ENCODE data around the gene TNNI3. TPM values are rescaled to one million over a fixed set of nuclear protein-coding genes. Genes with fewer than 3 reads are reported as not detected.

Gene TNNI3
- total and polyA plus RNA-seq, 9 of the 15 experiments (the other 6 are each of a cell fraction or from before 2014, with no cell fraction given): 4.7 to 158 (median 42.0) TPM

- TF ChIP-seq PRDM10 (IDR thresholded peaks at IDR 0.05; ENCODE audit: partially characterized antibody) (peak; percentile 21), ARID4B (CRISPR knock-in tag; IDR thresholded peaks at IDR 0.05) (no peak), ZEB2 (IDR thresholded peaks at IDR 0.05) (peak; percentile 59; the same call in 1 of the 2 replicates), KDM1A (IDR thresholded peaks at IDR 0.05) (peak in 1 of 2 experiments; percentile 45; a peak in 1 of 4 replicates), NKRF (IDR thresholded peaks at IDR 0.05; ENCODE audit: borderline replicate concordance) (no peak; the same call in 1 of the 2 replicates), NFRKB (IDR thresholded peaks at IDR 0.05; ENCODE audit: low read depth) (peak; percentile 64; the same call in 1 of the 2 replicates), FOXJ2 (tag; IDR thresholded peaks at IDR 0.05) (no peak), ARHGAP35 (IDR thresholded peaks at IDR 0.05; ENCODE audit: partially characterized antibody) (peak; percentile 9), CBFA2T2 (conservative IDR thresholded peaks at IDR 0.05) (no peak), ARID1B (IDR thresholded peaks at IDR 0.05) (peak; percentile 44), NCOA1 (IDR thresholded peaks at IDR 0.05; ENCODE audit: low read depth) (peak; percentile 80), PKNOX1 (IDR thresholded peaks at IDR 0.05) (peak; percentile 75), ZNF76 (CRISPR knock-in tag; IDR thresholded peaks at IDR 0.05; ENCODE audit: borderline replicate concordance) (no peak), MXD1 (CRISPR knock-in tag; IDR thresholded peaks at IDR 0.05; ENCODE audit: borderline replicate concordance, poor library complexity, severe bottlenecking) (no peak), SIX5 (IDR thresholded peaks at IDR 0.05; ENCODE audit: borderline replicate concordance in 1 of 2, insufficient read depth in 1 of 2, low read depth in 1 of 2, low read length in 2 of 2) (0 out of 4 replicates have a peak, but pooled peaks of 1 of the 2 experiments have one; percentile 14), ZKSCAN1 (IDR thresholded peaks at IDR 0.05; ENCODE audit: low read depth, low read length) (no peak)
Observed at GRCh38 chr19:55152017-55152416, 5.5 kb downstream of the TNNI3 start (continued).
